NCI-H2171 (cell line): ENCODE results near the gene ACSS2.

ENCODE experiments used
- DNase-seq: peaks from one replicate; lab custom pipeline; 2025; lab: John Stamatoyannopoulos, UW

Gene ACSS2

DNA sequence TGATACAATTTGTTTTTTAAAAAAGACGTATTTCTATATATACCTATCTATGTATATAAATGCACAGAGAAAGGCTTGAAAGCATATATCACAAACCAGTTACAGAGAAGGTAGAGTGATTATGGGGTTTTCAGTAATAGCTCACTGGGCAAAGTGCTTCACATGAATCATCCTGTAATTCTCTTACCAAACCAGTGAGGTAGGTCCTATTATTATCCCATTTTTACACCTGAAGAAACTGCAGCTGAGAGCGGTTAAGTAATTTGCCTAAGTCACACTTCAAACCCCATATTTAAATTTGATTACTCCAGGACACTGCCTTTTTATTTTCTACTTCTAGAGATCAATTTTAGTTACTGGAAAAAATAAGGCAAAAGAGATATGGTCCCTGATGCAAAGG is 74.8 kb downstream of the ACSS2 start:
- DNase-seq = no peak

DNA sequence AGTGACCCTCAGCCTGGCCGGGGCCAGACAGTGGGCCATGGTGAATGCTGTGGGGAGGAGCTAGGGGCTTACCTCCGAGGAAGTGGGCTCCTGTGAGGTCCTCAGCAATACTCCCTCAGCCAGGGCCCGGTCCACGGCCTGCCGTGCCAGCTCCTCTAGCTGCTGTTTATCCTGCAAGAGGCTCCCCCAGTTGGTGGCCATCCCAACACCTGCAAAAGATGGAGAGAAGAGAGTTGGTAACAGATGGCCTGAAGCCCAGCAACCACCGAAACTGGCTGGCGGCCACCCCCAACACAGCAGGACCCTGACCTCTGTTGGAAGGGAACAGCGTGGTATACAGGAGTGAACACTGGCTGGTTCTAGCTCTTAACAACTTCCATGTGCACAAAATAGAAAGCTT is 75.2 kb downstream of the ACSS2 start:
- DNase-seq = no peak

DNA sequence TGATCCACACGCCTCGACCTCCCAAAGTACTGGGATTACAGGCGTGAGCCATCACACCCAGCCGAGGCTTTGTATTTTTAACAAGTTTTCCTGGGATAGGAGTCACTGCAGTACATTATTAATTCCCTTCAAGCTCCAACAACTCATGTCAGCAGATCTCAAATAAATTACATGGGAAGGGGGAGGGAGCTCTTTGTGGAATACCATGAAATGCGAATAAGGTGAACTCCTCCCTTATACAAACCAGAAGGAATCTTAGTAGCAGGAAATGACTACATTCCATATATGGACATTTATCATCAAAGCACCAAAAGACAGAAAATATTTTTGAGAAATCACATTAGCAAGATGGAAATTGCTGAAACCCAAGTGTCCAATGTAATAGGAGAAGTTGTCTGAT is 76.3 kb downstream of the ACSS2 start:
- DNase-seq = no peak

DNA sequence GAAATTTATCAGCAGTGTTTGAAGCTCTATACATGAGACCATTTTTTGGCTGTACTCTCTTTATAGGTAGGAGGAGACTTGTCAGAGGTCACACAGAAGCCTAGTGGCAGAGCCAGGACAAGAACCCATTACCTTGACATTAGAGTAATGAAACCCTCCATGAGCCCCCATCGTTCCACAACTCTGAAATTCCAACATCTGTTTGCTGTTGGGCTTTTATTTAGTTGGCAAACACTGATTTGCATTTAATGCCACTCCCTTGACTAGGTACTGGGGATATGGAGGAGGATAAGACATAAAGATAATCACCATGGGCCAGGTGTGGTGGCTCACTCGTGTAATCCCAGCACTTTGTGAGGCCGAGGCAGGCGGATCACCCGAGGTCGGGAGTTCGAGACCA is 77.5 kb downstream of the ACSS2 start:
- DNase-seq = no peak

DNA sequence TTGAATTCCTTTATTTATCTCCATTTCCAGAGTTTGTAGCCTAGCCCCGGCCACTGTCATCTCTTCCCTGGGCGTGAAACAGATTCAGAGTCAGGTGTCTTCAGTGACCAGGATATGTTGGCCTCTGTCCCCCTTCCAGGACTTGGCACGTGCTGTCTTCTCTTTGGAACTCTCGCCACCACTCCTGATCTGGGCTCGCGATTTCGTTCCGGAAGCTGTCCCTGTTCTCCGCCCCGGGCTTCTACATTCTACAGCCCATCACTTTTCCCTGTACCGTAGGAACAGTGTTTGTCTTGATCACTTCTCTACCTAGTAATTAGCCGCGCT is 78.5 kb downstream of the ACSS2 start:
- no peak for DNase-seq

DNA sequence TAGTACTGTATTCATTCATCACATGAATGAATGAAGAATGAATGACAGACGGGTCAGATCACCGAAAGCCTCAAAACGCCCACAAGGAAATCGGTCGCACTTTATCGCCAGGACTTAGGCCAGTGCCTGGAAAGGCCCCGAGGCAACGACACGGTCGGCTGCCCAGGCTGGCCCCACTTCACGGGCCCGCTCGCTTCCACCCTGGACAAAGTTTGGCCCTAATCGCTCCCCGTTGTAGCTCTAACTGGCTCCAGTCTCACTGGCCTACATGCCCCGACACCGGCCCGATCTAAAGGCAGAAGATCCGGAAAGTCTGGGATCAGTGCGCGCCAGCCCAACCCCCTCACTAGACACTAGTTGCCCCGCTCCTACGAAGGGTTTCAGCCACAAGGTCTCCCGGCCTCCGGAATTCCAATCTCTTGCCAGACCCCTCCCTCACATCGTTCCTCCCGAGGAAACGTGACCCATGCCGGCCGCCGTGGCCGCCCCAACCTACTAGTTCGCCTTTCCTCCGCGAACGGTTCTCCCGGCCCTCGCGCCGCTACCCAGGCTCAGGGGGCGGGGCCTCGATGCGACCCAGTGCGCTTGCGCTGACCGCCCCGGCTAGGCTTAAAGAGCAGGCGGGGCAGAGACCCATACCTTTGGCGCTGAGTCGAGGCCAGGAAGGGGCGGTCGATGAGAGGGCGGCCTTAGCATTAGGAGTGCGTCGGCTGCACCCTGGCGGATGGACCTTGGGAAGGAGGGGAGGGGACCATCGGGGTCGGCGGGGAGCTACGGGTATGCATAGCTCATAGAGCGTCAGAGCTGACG is 79.0 kb downstream of the ACSS2 start, which contains the start of the genes GSS and MYH7B:
GSS (minus strand) TSS at position 576 of the 810 bp plus-strand sequence. CDS start 3,954 bp downstream, outside the sequence.
MYH7B (plus strand) TSS at position 638 of the 810 bp plus-strand sequence. CDS start 22,138 bp downstream, outside the sequence.
- DNase-seq = peak; percentile 97

DNA sequence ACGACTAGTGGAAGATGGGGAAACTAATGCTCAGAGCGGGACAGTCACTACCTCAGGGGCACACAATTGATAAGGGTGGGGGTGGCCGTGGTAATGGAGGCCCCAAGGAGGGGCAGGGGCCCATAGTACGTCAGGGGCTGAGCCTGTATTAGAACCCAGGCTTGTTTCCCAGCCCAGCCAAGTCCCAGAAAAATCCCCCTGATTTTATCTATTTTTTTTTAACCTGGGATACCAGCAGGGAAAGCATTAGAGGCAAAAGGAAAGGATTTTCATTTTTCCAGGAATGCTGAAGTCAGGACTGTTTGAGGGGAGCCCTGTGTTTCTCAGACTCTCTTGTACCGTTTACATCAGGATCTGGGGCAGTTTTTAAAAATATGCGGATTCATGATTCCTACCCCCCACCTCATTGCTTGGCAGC is 79.6 kb downstream of the ACSS2 start:
- no peak for DNase-seq

DNA sequence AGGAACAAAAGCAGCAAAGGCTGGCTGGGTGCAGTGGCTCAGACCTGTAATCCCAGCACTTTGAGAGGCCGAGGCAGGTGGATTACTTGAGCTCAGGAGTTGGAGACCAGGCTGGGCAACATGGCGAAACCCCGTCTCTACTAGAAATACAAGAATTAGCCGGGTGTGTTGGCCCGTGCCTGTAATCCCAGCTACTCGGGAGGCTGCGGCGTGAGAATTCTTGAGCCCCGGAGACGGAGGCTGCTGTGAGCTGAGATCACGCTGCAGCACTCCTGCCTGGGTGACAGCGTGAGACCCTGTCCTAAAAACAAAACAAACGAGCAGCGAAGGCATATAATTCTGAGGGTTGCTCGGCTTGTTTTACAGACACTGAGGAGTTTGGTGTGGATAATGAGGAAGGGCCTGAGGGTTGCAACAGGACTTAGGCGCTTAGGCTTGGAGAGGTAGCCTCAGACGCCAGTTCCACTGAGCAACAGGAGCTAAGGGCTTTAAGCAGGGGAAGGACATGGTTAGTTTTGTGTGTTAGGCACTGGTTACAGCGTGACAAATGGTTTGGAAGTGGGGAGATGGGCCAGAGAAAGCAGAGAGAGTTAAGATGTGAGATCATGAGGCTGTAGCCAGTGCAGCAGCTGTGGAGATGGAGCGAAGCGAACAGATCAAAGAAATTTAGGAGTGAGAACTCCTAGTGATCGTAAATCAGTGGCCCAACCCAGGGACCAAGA is 80.5 kb downstream of the ACSS2 start:
- no peak for DNase-seq

DNA sequence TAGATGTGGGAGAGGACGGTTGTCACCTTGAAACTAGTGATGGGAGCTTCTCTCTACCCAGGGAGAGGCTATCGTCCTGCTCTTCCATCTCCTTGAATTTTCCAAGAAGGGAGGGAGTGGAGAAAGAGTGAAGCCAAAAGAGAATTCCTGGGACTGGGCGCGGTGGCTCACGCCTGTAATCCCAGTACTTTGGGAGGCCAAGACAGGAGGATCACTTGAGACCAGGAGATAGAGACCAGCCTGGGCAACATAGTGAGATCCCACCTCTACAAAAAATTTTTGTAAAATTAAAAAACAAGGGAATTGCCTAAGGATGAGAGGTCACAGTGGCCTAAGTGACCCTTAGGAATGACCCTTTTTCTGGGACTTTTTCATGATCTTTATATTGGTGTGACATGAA is 88.1 kb downstream of the ACSS2 start:
- DNase-seq = no peak

DNA sequence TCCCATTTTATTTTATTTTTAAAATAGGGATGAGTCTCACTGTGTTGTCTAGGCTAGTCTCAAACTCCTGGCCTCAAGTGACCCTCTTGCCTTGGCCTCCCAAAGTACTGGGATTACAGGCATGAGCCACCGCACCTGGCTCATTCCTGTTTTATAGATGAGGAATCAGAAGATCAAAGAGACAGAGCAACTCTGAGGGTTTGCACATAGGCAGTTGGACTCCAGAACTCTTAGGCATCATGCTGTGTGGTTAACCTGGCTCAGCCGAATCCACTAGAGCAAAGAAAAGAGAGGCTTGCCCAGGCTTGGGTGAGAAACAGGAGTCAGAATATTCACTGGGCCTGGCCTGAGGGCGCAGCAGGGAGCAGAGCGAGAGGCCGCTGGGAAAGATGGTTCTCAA is 88.6 kb downstream of the ACSS2 start:
- no peak for DNase-seq

DNA sequence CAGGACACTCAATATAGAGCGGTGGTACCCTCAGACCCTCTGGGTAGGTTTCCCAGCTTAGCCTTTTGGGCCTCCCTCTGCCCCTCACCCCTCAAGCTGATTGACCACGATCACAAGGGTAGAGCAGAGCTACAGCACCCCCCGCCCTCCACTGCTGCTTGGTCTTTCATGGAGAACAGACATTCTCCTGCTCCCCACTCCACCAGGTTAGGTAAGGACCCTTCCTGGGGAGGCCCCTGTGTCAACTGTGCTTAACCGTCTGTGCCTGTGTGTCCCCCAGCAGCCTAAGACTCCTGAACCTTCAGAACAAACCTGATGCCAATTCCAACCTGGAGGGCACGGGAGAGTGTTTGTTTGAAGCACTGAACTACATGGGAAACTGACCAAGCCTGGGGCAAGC is 91.0 kb downstream of the ACSS2 start:
- no peak for DNase-seq

DNA sequence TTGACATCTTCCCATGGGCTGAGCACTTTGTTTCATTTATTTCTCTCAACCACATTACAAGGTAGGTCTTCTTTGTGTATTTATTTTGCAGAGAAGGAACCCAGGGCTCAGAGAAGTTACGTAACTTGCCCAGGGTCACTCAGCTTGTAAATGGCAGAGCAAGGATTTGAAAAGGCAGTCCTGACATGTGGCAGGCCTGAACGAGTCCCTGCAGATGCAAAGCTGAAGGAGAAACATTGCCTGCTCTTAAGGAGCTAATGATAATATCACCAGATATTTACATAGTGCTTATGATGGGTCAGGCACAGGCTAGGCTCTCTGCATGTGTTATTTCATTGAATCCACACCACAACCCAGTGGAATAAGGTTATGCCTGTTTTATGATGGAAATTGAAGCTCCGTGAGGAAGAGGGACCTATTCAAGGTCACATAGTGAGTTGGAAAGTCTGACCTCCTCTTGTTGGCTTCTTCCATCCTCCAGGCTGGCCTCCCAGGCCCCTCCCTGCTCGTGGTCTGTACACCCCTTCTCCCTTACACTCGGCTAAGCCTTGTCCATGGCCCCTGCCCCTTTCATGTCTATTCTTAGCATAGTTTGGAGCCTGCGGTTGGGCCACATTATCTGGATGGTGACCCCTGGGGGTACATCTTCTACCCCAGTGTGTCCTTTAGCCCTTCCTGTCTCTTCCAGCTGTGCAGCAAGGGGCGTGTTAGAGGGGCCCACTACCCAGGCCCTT is 91.8 kb downstream of the ACSS2 start:
- no peak for DNase-seq

DNA sequence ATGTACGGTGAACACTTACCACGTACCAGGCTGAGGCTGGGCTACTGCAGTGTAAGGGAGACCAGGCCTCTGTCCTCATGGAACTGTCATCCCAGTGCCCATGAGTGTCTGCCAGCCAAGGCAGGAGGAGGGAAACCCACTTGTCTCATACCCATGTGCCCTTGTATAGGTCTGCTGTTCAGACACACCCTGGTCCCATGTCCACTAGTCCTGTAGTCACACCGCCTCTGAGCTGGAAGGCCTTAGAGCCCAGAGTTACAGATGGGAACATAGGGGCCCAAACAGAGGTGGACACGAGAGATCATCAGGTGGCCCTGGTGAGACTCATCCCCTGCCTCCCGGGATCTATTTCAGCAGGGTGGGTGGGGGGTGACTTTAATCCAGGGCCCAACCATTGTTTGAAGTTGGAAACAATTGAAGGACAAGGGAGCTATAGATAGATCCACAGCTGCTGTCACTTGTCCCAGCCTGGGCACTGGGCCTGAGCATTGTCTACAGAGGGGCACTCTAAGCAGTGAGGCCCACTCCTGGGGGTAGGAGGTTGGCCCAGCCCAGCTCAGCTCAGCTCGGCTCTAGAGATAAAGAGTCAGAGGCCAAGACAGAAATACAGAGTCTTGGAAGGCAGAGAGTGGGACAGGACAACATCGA is 93.9 kb downstream of the ACSS2 start:
- DNase-seq = no peak

DNA sequence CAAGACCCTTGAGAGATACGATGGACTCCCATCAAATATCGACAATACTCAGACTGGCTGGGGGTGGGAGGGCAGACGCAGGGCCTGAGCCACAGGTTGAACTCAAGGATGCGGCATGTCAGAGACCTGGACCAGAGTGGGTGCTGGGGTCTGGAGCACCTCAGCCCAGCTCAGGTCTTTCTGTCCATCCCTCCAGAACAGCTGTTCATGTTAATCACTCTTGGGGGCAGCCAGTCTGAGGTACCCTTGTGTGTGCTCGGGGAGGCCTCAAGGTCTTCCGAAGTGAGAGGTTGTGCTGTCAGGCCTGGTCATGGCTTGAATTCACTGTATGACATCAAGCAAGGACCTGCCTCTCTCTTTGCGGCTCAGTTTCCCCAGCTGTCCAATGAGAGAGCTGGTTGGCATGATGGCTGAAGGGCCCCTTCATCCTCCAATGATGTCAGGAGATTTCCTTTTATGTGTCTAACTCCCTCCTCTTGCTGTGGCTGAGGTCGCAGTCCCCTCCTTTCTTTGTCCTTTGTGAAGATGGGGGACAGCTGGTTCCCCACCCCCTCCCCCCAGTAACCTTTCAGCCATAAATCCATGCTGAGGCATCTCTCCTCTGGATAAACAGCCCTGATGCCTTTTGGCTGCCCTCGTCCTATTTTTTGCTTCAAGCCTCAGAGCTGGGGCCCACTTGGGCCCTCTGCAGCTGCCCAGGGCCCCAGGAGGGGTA is 94.6 kb downstream of the ACSS2 start:
- no peak for DNase-seq

DNA sequence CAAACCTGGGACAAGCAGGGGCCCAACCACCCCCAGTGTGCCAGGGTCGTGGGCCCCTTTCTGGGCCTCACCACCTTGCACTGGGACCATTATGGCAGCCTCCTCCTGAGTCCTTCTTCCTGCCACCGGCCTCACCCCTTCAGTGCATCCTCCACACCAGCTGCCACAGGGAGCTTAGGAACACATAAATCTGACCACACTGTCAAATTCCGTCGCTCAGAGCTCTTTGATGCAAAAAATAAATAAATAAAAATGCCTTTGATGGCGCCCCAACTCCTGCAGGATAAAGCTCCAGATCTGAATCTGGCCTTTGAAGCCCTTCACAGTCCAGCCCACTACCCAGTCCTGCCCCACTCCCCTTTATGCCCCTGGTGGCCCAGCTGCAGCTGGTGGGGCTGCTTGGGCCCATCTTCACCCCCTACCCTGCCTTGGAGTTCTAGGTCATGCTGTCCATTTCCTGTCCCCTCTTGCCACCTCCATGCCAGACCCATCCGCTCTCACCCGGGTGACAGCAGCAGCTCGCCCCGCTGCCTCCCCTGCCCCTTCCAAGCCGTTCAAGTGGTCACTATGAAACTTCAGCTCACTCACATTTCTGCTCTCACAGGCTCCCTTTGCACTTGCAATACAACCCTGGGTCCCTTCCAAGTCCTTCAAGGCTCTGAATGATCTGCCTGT is 95.3 kb downstream of the ACSS2 start:
- no peak for DNase-seq

DNA sequence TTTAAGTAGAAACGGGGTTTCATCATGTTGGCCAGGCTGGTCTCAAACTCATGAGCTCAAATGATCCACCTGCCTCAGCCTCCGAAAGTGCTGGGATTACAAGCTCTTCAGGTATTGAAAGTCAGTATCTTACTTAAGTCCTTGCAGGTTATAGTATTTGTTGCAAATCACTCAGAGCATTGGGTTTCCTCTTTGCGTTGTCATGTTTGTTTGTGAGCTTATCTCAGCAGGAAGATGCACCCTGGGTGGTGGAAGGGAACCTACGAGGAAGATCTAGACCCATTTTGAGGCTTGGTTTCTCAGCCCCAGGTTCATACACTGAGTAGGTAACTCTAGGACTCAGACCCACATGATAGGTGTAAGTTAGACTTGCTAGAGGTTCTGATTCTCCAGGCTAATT is 97.8 kb downstream of the ACSS2 start:
- DNase-seq = no peak

DNA sequence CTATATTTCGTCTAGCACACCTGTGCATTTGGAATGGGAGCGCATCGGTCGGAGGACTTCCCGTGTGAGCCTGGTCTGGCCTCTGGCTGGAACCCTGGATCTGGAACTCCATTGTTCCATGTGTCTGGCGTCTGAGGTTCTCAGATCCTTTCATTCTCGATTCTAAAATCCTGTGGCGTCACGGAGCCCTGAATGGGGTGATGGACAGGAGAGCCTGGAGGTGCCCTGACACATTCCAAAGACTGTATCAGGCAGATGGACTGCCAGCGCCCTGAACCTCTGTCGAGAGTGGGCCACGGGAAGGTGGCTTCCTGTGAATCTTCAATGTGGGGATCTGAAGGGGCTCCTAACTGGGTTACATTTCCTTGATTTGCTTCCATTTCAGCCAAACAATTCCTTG is 99.9 kb downstream of the ACSS2 start:
- no peak for DNase-seq
